ENCODE data around the gene TRPV6. TPM values are rescaled to one million over a fixed set of nuclear protein-coding genes. Genes with fewer than 3 reads are reported as not detected.

The TRPV6 gene
- total and polyA plus RNA-seq, 12 donors = under 0.01 to 0.10 (median 0.06) TPM; not detected in 8

- Histone ChIP-seq H3K9me3 (replicated peaks in 1 of 3) (no peaks in the 10 kb centered on the region), H3K4me1 (replicated peaks in 1 of 2) (no peaks in the 10 kb centered on the region), H3K36me3 (replicated peaks in 1 of 2) (no peaks in the 10 kb centered on the region), H3K27me3 (no peaks in the 10 kb centered on the region), H3K4me3 (no peak overlapping the region), H3K27ac (no peak overlapping the region)
- intact Hi-C loops (cut with DNase I) = no loop called here
- TF ChIP-seq POLR2A (IDR thresholded peaks at IDR 0.05) = no peak
- TF ChIP-seq, protein P1, sequence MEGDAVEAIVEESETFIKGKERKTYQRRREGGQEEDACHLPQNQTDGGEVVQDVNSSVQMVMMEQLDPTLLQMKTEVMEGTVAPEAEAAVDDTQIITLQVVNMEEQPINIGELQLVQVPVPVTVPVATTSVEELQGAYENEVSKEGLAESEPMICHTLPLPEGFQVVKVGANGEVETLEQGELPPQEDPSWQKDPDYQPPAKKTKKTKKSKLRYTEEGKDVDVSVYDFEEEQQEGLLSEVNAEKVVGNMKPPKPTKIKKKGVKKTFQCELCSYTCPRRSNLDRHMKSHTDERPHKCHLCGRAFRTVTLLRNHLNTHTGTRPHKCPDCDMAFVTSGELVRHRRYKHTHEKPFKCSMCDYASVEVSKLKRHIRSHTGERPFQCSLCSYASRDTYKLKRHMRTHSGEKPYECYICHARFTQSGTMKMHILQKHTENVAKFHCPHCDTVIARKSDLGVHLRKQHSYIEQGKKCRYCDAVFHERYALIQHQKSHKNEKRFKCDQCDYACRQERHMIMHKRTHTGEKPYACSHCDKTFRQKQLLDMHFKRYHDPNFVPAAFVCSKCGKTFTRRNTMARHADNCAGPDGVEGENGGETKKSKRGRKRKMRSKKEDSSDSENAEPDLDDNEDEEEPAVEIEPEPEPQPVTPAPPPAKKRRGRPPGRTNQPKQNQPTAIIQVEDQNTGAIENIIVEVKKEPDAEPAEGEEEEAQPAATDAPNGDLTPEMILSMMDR (IDR thresholded peaks at IDR 0.05) = peak in 1 of 6 experiments; percentile 13
- WGBS, 4 donors = 39 to 63% (median 62%) methylated on average over 11 to 21 of the region's 21 CpGs
- peak in 3 of 7 donors; percentile 10 to 46 (median 20) for DNase-seq
Observed at GRCh38 chr7:142908921-142909890, 23.7 kb upstream of the TRPV6 start.

- 69 to 82% (median 80%) methylated on average over 11 of the region's 11 CpGs for whole genome bisulfite sequencing, 4 donors
- no peaks in the 10 kb centered on the region for H3K4me1 ChIP-seq (replicated peaks in 1 of 2)
- intact Hi-C loops (cut with DNase I) = no loop called here
- no peaks in the 10 kb centered on the region for H3K9me3 ChIP-seq (replicated peaks in 1 of 3)
- no peaks in the 10 kb centered on the region for H3K36me3 ChIP-seq (replicated peaks in 1 of 2)
- TF ChIP-seq, protein P1 (IDR thresholded peaks at IDR 0.05) = no peak
- no peak for TF ChIP-seq POLR2A (IDR thresholded peaks at IDR 0.05)
- no peak overlapping the region for H3K27ac ChIP-seq
- no peak for DNase-seq
- no peaks in the 10 kb centered on the region for H3K27me3 ChIP-seq
- H3K4me3 ChIP-seq = no peak overlapping the region
Observed at GRCh38 chr7:142908290-142908689, 22.7 kb upstream of the TRPV6 start.

DNA sequence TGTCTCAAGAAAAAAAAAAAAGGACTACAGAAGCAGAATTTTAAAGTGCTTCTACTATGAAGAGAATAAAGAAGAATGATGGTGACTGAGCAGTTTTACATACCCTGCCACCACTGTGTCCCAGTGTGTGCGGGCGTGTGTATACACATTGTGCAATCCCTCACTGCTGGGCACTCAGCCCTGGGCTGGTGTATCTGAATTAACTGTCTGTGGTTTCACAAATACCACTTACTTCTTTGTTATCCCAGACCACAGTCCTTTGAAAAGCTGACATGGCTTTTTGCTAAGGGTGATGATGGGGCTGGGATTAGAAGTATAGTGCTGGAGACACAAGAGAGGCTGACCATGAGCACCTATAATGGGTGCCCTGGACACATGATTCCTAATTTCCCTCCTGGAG lies 21.1 kb upstream of the TRPV6 start:
- Histone ChIP-seq H3K27ac (no peak overlapping the region), H3K4me3 (no peak overlapping the region), H3K4me1 (replicated peaks in 1 of 2) (no peaks in the 10 kb centered on the region), H3K36me3 (replicated peaks in 1 of 2) (no peaks in the 10 kb centered on the region), H3K27me3 (no peaks in the 10 kb centered on the region), H3K9me3 (replicated peaks in 1 of 3) (no peaks in the 10 kb centered on the region)
- TF ChIP-seq POLR2A (IDR thresholded peaks at IDR 0.05) = no peak
- TF ChIP-seq, protein P1 (IDR thresholded peaks at IDR 0.05) = no peak
- peak in 1 of 7 donors; percentile 9 for DNase-seq
- intact Hi-C loops (cut with DNase I) = no loop called here
- WGBS, 4 donors = 60 to 96% (median 85%) methylated on average over 2 of the region's 2 CpGs

DNA sequence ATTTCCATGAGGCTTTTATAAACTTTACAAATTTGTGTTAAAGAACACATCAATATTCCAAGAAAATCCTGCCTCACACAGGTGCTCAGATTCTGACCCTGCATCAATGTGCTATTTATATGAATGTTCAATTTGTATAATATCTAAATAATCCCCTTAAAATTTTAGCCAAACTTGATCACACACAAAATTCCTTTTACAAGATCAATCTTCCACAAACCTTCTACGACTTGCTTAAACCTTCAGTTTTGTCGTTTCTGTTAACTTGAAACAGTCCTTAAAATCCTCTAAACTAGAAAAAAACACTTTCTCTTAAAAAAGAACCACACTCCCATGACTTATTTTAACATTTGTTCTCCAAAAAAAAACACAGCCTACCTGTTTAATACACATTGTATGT lies 20.2 kb upstream of the TRPV6 start:
- H3K9me3 ChIP-seq (replicated peaks in 1 of 3) = no peaks in the 10 kb centered on the region
- no peak for TF ChIP-seq POLR2A (IDR thresholded peaks at IDR 0.05)
- TF ChIP-seq, protein P1 (IDR thresholded peaks at IDR 0.05) = no peak
- intact Hi-C loops (cut with DNase I) = no loop called here
- no peak overlapping the region for H3K27ac ChIP-seq
- 70 to 79% (median 74%) methylated on average over 2 of the region's 2 CpGs for WGBS, 4 donors
- no peak for DNase-seq
- H3K4me3 ChIP-seq = no peak overlapping the region
- no peaks in the 10 kb centered on the region for H3K36me3 ChIP-seq (replicated peaks in 1 of 2)
- H3K4me1 ChIP-seq (replicated peaks in 1 of 2) = no peaks in the 10 kb centered on the region
- no peaks in the 10 kb centered on the region for H3K27me3 ChIP-seq
